Measurements from ENCODE around the gene KIFC1. TPM values are rescaled to one million over a fixed set of nuclear protein-coding genes. Genes with fewer than 3 reads are reported as not detected.

The KIFC1 gene
- polyA plus RNA-seq, 3 donors, result 37.0 to 50.3 (median 46.5) TPM

- no peak for DNase-seq (ENCODE audit: extremely low read depth in 1 of 11, low read depth in 9 of 11, low spot score in 4 of 11)
Observed at GRCh38 chr6:33431880-33432541, 40.4 kb downstream of the KIFC1 start.

DNA sequence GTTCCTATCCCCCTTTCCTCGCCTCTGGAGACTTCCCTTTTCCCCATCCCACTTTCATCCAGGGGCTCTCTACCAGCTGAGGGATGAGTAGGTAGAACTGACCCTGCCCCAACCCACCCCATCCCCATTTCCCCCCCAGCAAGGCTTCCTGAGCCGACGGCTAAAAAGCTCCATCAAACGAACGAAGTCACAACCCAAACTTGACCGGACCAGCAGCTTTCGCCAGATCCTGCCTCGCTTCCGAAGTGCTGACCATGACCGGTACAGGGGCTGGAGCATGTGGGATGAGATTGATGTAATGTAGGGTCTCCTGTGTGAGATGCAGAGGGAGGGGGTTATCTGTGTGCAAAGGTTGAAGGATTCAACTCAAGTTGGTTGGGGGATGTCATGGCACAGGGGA is 40.9 kb downstream of the KIFC1 start:
- no peak for DNase-seq (ENCODE audit: extremely low read depth in 1 of 11, low read depth in 9 of 11, low spot score in 4 of 11)

- no peak for DNase-seq (ENCODE audit: extremely low read depth in 1 of 11, low read depth in 9 of 11, low spot score in 4 of 11)
Observed at GRCh38 chr6:33433001-33433543, 41.4 kb downstream of the KIFC1 start.

GRCh38 chr6:33433544-33434191 is 42.0 kb downstream of the KIFC1 start:
- DNase-seq (ENCODE audit: extremely low read depth in 1 of 11, low read depth in 9 of 11, low spot score in 4 of 11), result no peak

DNA sequence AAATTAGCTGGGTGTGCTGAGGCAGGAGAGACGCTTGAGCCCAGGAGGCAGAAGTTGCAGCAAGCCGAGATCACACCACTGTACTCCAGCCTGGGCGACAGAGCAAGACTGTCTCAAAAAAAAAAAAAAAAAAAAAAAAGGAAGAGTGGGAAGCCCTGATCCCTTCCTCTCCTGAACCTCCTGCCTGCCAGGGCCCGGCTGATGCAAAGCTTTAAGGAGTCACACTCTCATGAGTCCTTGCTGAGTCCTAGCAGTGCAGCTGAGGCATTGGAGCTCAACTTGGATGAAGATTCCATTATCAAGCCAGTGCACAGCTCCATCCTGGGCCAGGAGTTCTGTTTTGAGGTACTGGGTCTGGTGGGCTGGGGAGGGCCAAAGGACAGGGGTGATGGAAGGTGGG is 43.3 kb downstream of the KIFC1 start:
- DNase-seq (ENCODE audit: extremely low read depth in 1 of 11, low read depth in 9 of 11, low spot score in 4 of 11), result no peak

GRCh38 chr6:33437666-33438065 is 46.0 kb downstream of the KIFC1 start:
- no peak for DNase-seq (ENCODE audit: extremely low read depth in 1 of 11, low read depth in 9 of 11, low spot score in 4 of 11)

- no peak for DNase-seq (ENCODE audit: extremely low read depth in 1 of 11, low read depth in 9 of 11, low spot score in 4 of 11)
Observed at GRCh38 chr6:33438978-33439594, 47.5 kb downstream of the KIFC1 start.

GRCh38 chr6:33439956-33440648 is 48.5 kb downstream of the KIFC1 start:
- no peak for DNase-seq (ENCODE audit: extremely low read depth in 1 of 11, low read depth in 9 of 11, low spot score in 4 of 11)

DNA sequence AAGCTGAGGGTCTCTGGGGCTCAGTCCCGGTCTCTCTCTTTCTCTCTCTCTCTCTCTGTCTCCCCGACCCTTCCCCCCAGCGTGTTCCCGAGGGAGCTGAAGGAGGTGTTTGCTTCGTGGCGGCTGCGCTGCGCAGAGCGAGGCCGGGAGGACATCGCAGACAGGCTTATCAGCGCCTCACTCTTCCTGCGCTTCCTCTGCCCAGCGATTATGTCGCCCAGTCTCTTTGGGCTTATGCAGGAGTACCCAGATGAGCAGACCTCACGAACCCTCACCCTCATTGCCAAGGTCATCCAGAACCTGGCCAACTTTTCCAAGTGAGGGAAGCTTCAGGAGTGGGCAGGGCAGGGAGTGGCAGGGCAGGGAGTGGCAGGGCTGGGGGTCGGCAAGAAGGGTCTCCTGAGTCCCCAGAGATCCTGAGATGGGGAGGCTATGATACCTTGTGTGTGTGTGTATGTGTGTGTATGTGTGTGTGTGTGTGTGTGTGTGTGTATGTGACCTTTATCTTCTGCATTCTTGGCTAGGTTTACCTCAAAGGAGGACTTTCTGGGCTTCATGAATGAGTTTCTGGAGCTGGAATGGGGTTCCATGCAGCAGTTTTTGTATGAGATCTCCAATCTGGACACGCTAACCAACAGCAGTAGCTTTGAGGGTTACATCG is 49.2 kb downstream of the KIFC1 start:
- no peak for DNase-seq (ENCODE audit: extremely low read depth in 1 of 11, low read depth in 9 of 11, low spot score in 4 of 11)

GRCh38 chr6:33441457-33441856 is 49.8 kb downstream of the KIFC1 start:
- DNase-seq (ENCODE audit: extremely low read depth in 1 of 11, low read depth in 9 of 11, low spot score in 4 of 11), result no peak

GRCh38 chr6:33442283-33442682 is 50.7 kb downstream of the KIFC1 start:
- DNase-seq (ENCODE audit: extremely low read depth in 1 of 11, low read depth in 9 of 11, low spot score in 4 of 11), result no peak

DNA sequence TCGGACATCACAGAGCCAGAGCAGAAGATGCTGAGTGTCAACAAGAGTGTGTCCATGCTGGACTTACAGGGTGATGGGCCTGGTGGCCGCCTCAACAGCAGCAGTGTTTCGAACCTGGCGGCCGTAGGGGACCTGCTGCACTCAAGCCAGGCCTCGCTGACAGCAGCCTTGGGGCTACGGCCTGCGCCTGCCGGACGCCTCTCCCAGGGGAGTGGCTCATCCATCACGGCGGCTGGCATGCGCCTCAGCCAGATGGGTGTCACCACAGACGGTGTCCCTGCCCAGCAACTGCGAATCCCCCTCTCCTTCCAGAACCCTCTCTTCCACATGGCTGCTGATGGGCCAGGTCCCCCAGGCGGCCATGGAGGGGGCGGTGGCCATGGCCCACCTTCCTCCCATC is 51.4 kb downstream of the KIFC1 start:
- DNase-seq (ENCODE audit: extremely low read depth in 1 of 11, low read depth in 9 of 11, low spot score in 4 of 11), result no peak

GRCh38 chr6:33443619-33444504 is 52.2 kb downstream of the KIFC1 start:
- DNase-seq (ENCODE audit: extremely low read depth in 1 of 11, low read depth in 9 of 11, low spot score in 4 of 11), result no peak

DNA sequence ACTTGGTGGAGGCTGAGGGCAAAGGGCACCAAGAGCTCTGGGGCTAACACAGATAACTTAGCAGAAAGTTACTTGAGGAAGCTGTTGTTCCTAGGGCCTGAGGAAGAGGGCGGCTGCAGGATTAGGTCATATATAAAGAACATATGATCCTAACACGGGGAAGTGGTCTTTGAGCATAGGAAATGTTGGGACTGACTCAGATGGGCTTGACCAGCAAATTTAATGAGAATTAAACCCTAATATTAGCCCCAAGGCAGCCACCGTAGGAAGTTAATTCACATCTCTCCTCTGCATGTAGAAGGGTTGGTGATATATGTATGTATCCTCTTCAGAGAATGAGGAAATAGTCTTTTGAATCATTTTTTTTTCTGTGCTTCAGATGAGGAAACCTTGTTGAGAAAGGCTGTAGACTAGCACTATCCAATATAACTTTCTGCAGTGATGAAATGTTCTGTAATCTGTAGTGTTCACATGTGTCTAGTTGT is 53.5 kb downstream of the KIFC1 start:
- no peak for DNase-seq (ENCODE audit: extremely low read depth in 1 of 11, low read depth in 9 of 11, low spot score in 4 of 11)

- no peak for DNase-seq (ENCODE audit: extremely low read depth in 1 of 11, low read depth in 9 of 11, low spot score in 4 of 11)
Observed at GRCh38 chr6:33446356-33446755, 54.7 kb downstream of the KIFC1 start.

GRCh38 chr6:33450434-33450833 is 58.8 kb downstream of the KIFC1 start:
- no peak for DNase-seq (ENCODE audit: extremely low read depth in 1 of 11, low read depth in 9 of 11, low spot score in 4 of 11)

GRCh38 chr6:33451606-33452005 is 60.0 kb downstream of the KIFC1 start:
- no peak for DNase-seq (ENCODE audit: extremely low read depth in 1 of 11, low read depth in 9 of 11, low spot score in 4 of 11)

DNA sequence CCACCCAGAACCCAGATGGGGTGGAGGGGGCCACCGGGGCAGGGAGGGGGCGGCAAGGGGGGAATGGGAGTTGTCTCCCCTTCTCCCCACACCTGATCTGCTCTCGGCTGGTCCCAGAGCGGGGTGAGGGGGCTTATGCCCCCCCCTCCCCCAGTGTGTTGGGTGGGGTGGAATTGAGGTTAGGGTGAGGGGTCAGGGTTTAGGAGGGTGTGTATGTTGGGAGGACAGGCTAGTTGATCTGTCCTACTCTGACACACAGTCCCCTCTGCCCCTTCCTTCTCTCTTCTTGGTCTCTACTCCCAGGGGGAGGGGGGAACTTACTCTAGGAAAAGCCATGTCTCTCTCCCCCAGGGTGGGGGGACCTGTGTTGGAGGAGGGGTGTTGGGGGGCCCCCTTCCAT is 60.9 kb downstream of the KIFC1 start:
- no peak for DNase-seq (ENCODE audit: extremely low read depth in 1 of 11, low read depth in 9 of 11, low spot score in 4 of 11)

All from renal cortex interstitium (tissue), 11 donors.